MM.1S (cell line): ENCODE measurements around the gene ABRAXAS1.

Experiments
- EZH2 ChIP-seq: fragments of 300-600 bp; sonication (generic); optimal IDR thresholded peaks from 2 replicates; pipeline ENCODE3; 2017; ENCODE audit warnings: low read depth, mild to moderate bottlenecking, antibody characterized with exemption, low read length, mixed read lengths
- EZH2phosphoT487 ChIP-seq: fragments of 300-600 bp; sonication (generic); IDR thresholded peaks from 2 replicates; pipeline ENCODE4 v1.6.1; 2018; ENCODE audit warnings: antibody characterized with exemption, low read length
- TF ChIP-seq, protein P1 (sequence below): fragments of 300-600 bp; sonication (generic); IDR thresholded peaks from 2 replicates; pipeline ENCODE4 v1.5.1; 2016; ENCODE audit warnings: antibody characterized with exemption, low read length, mixed read lengths

DNA sequence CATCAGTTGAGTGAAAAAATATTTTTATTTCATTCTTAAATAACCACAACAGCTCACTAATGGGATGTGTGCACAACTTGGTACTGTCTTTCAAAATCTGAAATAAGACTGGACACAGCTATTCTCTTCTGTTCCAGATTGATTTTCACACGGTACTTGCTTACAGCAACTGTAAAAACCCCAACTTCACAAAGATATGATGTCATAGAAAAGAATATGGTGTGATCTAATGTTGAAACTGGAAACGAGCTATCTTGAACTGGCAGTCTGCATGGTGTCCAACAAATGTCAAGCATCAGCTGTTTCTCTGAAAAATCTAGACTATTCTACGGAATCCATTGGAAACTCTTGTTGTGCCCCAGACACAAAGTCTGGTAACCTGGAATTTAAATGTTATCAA lies 44.0 kb downstream of the ABRAXAS1 start:
- TF ChIP-seq, protein P1, sequence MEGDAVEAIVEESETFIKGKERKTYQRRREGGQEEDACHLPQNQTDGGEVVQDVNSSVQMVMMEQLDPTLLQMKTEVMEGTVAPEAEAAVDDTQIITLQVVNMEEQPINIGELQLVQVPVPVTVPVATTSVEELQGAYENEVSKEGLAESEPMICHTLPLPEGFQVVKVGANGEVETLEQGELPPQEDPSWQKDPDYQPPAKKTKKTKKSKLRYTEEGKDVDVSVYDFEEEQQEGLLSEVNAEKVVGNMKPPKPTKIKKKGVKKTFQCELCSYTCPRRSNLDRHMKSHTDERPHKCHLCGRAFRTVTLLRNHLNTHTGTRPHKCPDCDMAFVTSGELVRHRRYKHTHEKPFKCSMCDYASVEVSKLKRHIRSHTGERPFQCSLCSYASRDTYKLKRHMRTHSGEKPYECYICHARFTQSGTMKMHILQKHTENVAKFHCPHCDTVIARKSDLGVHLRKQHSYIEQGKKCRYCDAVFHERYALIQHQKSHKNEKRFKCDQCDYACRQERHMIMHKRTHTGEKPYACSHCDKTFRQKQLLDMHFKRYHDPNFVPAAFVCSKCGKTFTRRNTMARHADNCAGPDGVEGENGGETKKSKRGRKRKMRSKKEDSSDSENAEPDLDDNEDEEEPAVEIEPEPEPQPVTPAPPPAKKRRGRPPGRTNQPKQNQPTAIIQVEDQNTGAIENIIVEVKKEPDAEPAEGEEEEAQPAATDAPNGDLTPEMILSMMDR, result no peak
- TF ChIP-seq EZH2 (no peak), EZH2phosphoT487 (no peak)
